Lung (tissue), 12 donors: ENCODE results near the gene BRI3. TPM values are rescaled to one million over a fixed set of nuclear protein-coding genes. Genes with fewer than 3 reads are reported as not detected.

Experiments
- ATAC-seq: fragments of 200-7000 bp; cut with Tn5 transposase; one replicate; pipeline ENCODE4 v1.9.1; 2020; ENCODE audit warnings: moderate number of reproducible peaks; ENCODE audit not compliant: insufficient read depth, low FRiP score
- DNase-seq, 3 donors: peaks; one replicate each; pipeline ENCODE4 v3.0.0-alpha.2; 2013 to 2017
- H3K27ac ChIP-seq, 2 donors: one replicate each; pipeline ENCODE4 v1.5.1; 2013; ENCODE audit warnings: mild to moderate bottlenecking in 2 of 2, moderate library complexity in 2 of 2, control low read depth in 1 of 2, inconsistent platforms in 1 of 2, low read depth in 1 of 2, low read length in 1 of 2
- H3K27me3 ChIP-seq, 3 donors: one replicate each; pipeline ENCODE4 v1.5.1; 2013; ENCODE audit warnings: low read length in 2 of 3; ENCODE audit not compliant: control insufficient read depth in 3 of 3, insufficient read depth in 3 of 3
- H3K36me3 ChIP-seq, 4 donors: one replicate each; pipeline ENCODE4 v1.5.1; 2013; ENCODE audit warnings: low read length in 4 of 4, mild to moderate bottlenecking in 1 of 4, moderate library complexity in 1 of 4; ENCODE audit not compliant: control insufficient read depth in 4 of 4, insufficient read depth in 4 of 4
- H3K4me1 ChIP-seq, 5 donors: one replicate each; pipeline ENCODE4 v1.5.1; 2013; ENCODE audit warnings: low read length in 5 of 5, mild to moderate bottlenecking in 2 of 5, moderate library complexity in 1 of 5; ENCODE audit not compliant: control insufficient read depth in 5 of 5, insufficient read depth in 5 of 5
- H3K4me3 ChIP-seq: one replicate; pipeline ENCODE4 v1.5.1; 2013; ENCODE audit warnings: mild to moderate bottlenecking, control low read depth, moderate library complexity
- H3K9ac ChIP-seq, 2 donors: one replicate each; pipeline ENCODE4 v1.5.1; 2013; ENCODE audit warnings: low read length in 2 of 2, control low read depth in 1 of 2; ENCODE audit not compliant: insufficient read depth in 1 of 2
- H3K9me3 ChIP-seq, 4 donors: one replicate each; pipeline ENCODE4 v1.5.1; 2013; ENCODE audit warnings: low read length in 3 of 4, mild to moderate bottlenecking in 1 of 4, moderate library complexity in 1 of 4; ENCODE audit not compliant: control insufficient read depth in 4 of 4, insufficient read depth in 3 of 4
- WGBS, 2 donors: extraction: QIAGEN DNeasy Blood & Tissue Kit; methylation state at CpG; one replicate each; pipeline ENCODE4 v1.1.7; 2013; 5-methylcytosine and 5-hydroxymethylcytosine counted together
- polyA plus RNA-seq, 2 donors: library from polyadenylated mRNA; stranded (reverse); fragments of 200-250 nt; gene quantifications; one replicate each; pipeline ENCODE4 v1.2.1, GENCODE V29; 2013
- total RNA-seq, 2 donors: library from RNA; depleted of rRNA in 1 of 2; stranded (reverse); fragments of >200 nt in 1 of 2; gene quantifications; one replicate each; pipeline ENCODE4 v1.2.1, GENCODE V29; 2014 to 2021
- TF ChIP-seq, protein P1 (sequence below): IDR thresholded peaks from 2 replicates; pipeline ENCODE4 v1.5.1; 2012; ENCODE audit warnings: mild to moderate bottlenecking; ENCODE audit errors: control extremely low read depth, extremely low read depth
- donor health status: control.
- donor health status: control.
- donor health status: Bipolar disorder and iron deficiency.
- donor health status: healthy.
- donor health status: DM: yes; HTN: yes; CAD: no.

BRI3 gene
- total and polyA plus RNA-seq, 4 donors, result 99.7 to 615 (median 439) TPM

DNA sequence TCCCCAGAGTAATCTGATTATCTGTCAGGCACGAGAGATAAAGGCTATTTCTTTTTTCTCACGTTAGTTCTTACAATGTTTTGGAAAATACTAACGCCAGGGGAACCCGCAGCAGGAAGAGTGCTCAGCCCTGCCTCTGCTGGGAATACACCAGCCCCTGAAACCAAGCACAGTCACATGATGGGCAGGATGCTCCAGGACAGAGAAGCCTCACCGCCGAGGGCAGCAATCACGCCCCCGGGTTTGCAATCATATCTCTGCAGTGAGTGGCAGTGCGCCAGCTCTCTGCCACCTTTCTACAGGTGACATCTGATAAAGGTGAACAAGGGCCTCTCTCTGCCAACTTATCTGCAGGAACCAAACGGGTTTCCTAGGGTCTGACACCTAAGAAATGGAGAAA lies 39.8 kb downstream of the BRI3 start:
- TF ChIP-seq, protein P1, sequence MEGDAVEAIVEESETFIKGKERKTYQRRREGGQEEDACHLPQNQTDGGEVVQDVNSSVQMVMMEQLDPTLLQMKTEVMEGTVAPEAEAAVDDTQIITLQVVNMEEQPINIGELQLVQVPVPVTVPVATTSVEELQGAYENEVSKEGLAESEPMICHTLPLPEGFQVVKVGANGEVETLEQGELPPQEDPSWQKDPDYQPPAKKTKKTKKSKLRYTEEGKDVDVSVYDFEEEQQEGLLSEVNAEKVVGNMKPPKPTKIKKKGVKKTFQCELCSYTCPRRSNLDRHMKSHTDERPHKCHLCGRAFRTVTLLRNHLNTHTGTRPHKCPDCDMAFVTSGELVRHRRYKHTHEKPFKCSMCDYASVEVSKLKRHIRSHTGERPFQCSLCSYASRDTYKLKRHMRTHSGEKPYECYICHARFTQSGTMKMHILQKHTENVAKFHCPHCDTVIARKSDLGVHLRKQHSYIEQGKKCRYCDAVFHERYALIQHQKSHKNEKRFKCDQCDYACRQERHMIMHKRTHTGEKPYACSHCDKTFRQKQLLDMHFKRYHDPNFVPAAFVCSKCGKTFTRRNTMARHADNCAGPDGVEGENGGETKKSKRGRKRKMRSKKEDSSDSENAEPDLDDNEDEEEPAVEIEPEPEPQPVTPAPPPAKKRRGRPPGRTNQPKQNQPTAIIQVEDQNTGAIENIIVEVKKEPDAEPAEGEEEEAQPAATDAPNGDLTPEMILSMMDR, result no peak
- H3K4me3 ChIP-seq, result no peak overlapping the region
- no peak for ATAC-seq
- H3K9ac ChIP-seq, result no peak overlapping the region
- H3K27ac ChIP-seq, result no peak overlapping the region
- no peaks in the 10 kb centered on the region for H3K9me3 ChIP-seq
- 70 to 81% methylated on average over 10 of the region's 10 CpGs for WGBS, 2 donors
- peaks cover 0 to 13% (median 2%) of the 10 kb centered on the region in 5 donors for H3K4me1 ChIP-seq
- H3K27me3 ChIP-seq, result no peaks in the 10 kb centered on the region
- peaks cover 0 to 3% (median 0%) of the 10 kb centered on the region in 4 donors for H3K36me3 ChIP-seq
- DNase-seq, result no peak

DNA sequence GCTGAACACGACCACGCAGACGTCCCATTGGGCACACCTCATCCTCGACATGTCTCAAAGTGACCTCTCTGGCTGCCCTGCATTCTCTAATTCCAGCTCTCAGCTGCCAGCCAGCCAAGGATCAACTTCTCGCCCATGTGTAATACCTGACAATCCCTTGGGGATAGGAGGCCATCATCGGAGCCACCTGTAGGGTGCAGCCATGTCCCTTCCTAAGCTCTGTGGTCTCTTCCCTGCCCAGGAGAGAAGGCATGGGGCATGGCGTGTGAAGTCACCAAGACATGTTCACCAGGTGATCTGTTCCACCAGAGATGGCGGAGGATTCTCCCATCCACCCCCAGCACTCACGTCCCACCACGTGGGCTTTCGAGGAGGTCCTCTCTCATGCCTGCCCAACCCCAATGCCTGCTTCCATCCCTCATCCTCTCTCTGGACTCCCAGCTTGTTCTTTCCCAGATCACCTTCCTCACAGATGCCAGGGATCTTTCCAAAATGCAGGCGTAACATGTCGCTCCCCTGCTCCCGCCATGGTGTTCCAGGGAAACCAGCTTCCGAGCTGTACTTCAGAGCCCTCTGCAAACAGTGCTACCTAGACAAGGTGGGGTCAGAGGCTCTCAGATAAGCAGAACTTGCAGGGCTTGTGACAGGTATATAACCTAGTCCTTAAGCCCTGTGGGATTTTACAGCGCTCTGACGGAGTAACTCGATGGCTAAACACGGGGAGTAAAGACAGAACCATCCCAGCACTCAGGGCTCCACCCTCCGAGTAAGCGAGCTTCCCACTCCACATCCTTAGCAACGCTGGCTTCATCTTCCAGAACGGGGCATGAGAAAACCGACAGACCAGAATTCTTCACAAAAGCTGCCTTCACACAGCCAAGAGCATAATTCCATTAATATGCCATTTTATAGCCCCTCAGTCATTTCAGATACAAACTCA lies 41.1 kb downstream of the BRI3 start:
- 74 to 84% methylated on average over 24 of the region's 24 CpGs for whole genome bisulfite sequencing, 2 donors
- no peak overlapping the region for H3K4me3 ChIP-seq
- H3K9ac ChIP-seq, result no peak overlapping the region
- H3K9me3 ChIP-seq, result no peaks in the 10 kb centered on the region
- peaks cover 0 to 13% (median 2%) of the 10 kb centered on the region in 5 donors for H3K4me1 ChIP-seq
- H3K36me3 ChIP-seq, result peaks cover 0 to 3% (median 0%) of the 10 kb centered on the region in 4 donors
- DNase-seq (peak in 2 of 3 donors; percentile 30 to 55), ATAC-seq (no peak)
- no peak overlapping the region for H3K27ac ChIP-seq
- H3K27me3 ChIP-seq, result no peaks in the 10 kb centered on the region
- TF ChIP-seq, protein P1, result no peak

DNA sequence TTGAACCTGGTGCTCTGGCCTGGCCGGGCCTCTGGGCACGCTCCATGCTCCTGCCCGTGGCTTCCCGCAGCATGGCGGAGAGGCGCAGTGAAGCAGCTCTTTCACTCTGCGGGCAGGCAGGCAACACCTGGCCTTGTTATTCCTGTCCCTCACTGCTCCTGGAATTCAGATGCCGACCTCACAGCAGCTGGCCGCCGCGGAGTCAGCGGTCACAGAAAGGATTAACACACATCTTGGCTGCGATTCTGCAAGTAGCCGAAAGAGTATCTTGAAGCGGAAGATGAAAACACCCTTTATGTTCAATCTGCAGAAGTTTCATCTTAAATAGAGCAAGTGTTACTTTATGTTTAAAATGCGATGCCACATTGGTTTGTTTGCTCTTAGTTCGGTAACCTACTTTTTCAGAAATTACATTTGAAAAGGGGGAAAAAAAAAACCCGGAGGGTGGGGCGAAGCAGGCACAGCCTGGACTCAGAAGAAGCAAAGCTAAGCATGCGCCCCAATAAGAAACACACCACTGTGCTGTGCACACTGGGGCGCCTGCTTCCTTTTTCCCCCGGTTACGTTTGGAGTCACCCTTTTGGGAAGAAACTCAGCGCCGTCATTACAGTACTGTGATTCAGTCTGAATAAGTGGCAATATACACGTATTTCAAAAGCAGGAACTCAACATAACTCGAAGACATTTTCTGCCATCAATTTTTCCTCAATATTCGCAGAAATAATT lies 42.3 kb downstream of the BRI3 start:
- Histone ChIP-seq H3K4me1 (peaks cover 0 to 13% (median 2%) of the 10 kb centered on the region in 5 donors), H3K9me3 (no peaks in the 10 kb centered on the region), H3K9ac (peak overlapping the region in 1 of 2 donors; percentile 15), H3K36me3 (peaks cover 0 to 3% (median 0%) of the 10 kb centered on the region in 4 donors), H3K27me3 (no peaks in the 10 kb centered on the region), H3K4me3 (no peak overlapping the region), H3K27ac (no peak overlapping the region)
- TF ChIP-seq, protein P1, result no peak
- peak; percentile 22 to 35 (median 29) for DNase-seq
- 56 to 64% methylated on average over 28 of the region's 28 CpGs for WGBS, 2 donors
- ATAC-seq, result no peak
